ENCODE results near the gene UGT1A6. TPM values are rescaled to one million over a fixed set of nuclear protein-coding genes. Genes with fewer than 3 reads are reported as not detected.

Gene UGT1A6
- total RNA-seq, 1 donor: not detected

GRCh38 chr2:233772583-233772982 is 79.9 kb downstream of the UGT1A6 start:
- no peak overlapping the region for H3K27ac ChIP-seq (ENCODE audit: low read depth, low read length)
- no peaks in the 10 kb centered on the region for H3K36me3 ChIP-seq (ENCODE audit: insufficient read depth, low read length)
- H3K4me2 ChIP-seq (ENCODE audit: insufficient read depth, low read length): no peak overlapping the region
- no peaks in the 10 kb centered on the region for H3K27me3 ChIP-seq (ENCODE audit: insufficient read depth, low read length)
- no peaks in the 10 kb centered on the region for H4K20me1 ChIP-seq (ENCODE audit: insufficient read depth, low read length)
- no peaks in the 10 kb centered on the region for H3K79me2 ChIP-seq (ENCODE audit: insufficient read depth, low read length)
- peak; percentile 84 for DNase-seq (ENCODE audit: insufficient read length, low spot score, missing footprints)
- no peak overlapping the region for H2AFZ ChIP-seq (ENCODE audit: low read length)
- no peaks in the 10 kb centered on the region for H3K4me1 ChIP-seq (ENCODE audit: insufficient read depth, low read length)
- no peak for TF ChIP-seq CTCF (IDR thresholded peaks at IDR 0.05; ENCODE audit: extremely low read depth, low read depth, low read length)
- H3K9me3 ChIP-seq (ENCODE audit: low read depth, low read length): peaks cover 3% of the 10 kb centered on the region
- H3K4me3 ChIP-seq (ENCODE audit: insufficient read depth, low read length): no peak overlapping the region

- no peak for TF ChIP-seq CTCF (IDR thresholded peaks at IDR 0.05; ENCODE audit: extremely low read depth, low read depth, low read length)
- no peak overlapping the region for H3K4me3 ChIP-seq (ENCODE audit: insufficient read depth, low read length)
- H3K27ac ChIP-seq (ENCODE audit: low read depth, low read length): no peak overlapping the region
- H4K20me1 ChIP-seq (ENCODE audit: insufficient read depth, low read length): no peaks in the 10 kb centered on the region
- no peak overlapping the region for H2AFZ ChIP-seq (ENCODE audit: low read length)
- no peaks in the 10 kb centered on the region for H3K36me3 ChIP-seq (ENCODE audit: insufficient read depth, low read length)
- H3K4me1 ChIP-seq (ENCODE audit: insufficient read depth, low read length): no peaks in the 10 kb centered on the region
- DNase-seq (ENCODE audit: insufficient read length, low spot score, missing footprints): no peak
- H3K4me2 ChIP-seq (ENCODE audit: insufficient read depth, low read length): no peak overlapping the region
- no peaks in the 10 kb centered on the region for H3K27me3 ChIP-seq (ENCODE audit: insufficient read depth, low read length)
- no peaks in the 10 kb centered on the region for H3K79me2 ChIP-seq (ENCODE audit: insufficient read depth, low read length)
- H3K9me3 ChIP-seq (ENCODE audit: low read depth, low read length): peaks cover 3% of the 10 kb centered on the region
These were observed 81.2 kb downstream of the UGT1A6 start for GRCh38 chr2:233773854-233774253.

GRCh38 chr2:233775414-233775813 is 82.7 kb downstream of the UGT1A6 start:
- Histone ChIP-seq H2AFZ (ENCODE audit: low read length) (no peak overlapping the region), H3K4me1 (ENCODE audit: insufficient read depth, low read length) (no peaks in the 10 kb centered on the region), H3K9me3 (ENCODE audit: low read depth, low read length) (peaks cover 3% of the 10 kb centered on the region), H3K27me3 (ENCODE audit: insufficient read depth, low read length) (no peaks in the 10 kb centered on the region), H4K20me1 (ENCODE audit: insufficient read depth, low read length) (no peaks in the 10 kb centered on the region), H3K79me2 (ENCODE audit: insufficient read depth, low read length) (no peaks in the 10 kb centered on the region), H3K4me3 (ENCODE audit: insufficient read depth, low read length) (no peak overlapping the region), H3K27ac (ENCODE audit: low read depth, low read length) (no peak overlapping the region), H3K36me3 (ENCODE audit: insufficient read depth, low read length) (no peaks in the 10 kb centered on the region), H3K4me2 (ENCODE audit: insufficient read depth, low read length) (no peak overlapping the region)
- DNase-seq (ENCODE audit: insufficient read length, low spot score, missing footprints): no peak
- TF ChIP-seq CTCF (IDR thresholded peaks at IDR 0.05; ENCODE audit: extremely low read depth, low read depth, low read length): no peak

- no peak for TF ChIP-seq CTCF (IDR thresholded peaks at IDR 0.05; ENCODE audit: extremely low read depth, low read depth, low read length)
- no peak within 1 kb of the TSS for H3K27ac ChIP-seq (ENCODE audit: low read depth, low read length)
- no peak within 1 kb of the TSS for H3K4me3 ChIP-seq (ENCODE audit: insufficient read depth, low read length)
- no peaks in the 10 kb centered on the region for H3K4me1 ChIP-seq (ENCODE audit: insufficient read depth, low read length)
- no peaks in the 10 kb centered on the region for H4K20me1 ChIP-seq (ENCODE audit: insufficient read depth, low read length)
- no peak within 1 kb of the TSS for H2AFZ ChIP-seq (ENCODE audit: low read length)
- DNase-seq (ENCODE audit: insufficient read length, low spot score, missing footprints): no peak
- H3K36me3 ChIP-seq (ENCODE audit: insufficient read depth, low read length): no peaks in the 10 kb centered on the region
- no peak within 1 kb of the TSS for H3K4me2 ChIP-seq (ENCODE audit: insufficient read depth, low read length)
- no peaks in the 10 kb centered on the region for H3K27me3 ChIP-seq (ENCODE audit: insufficient read depth, low read length)
- peaks cover 3% of the 10 kb centered on the region for H3K9me3 ChIP-seq (ENCODE audit: low read depth, low read length)
- no peaks in the 10 kb centered on the region for H3K79me2 ChIP-seq (ENCODE audit: insufficient read depth, low read length)
These were observed 85.3 kb downstream of the UGT1A6 start, which contains the start of gene MROH2A for GRCh38 chr2:233778030-233778429. MROH2A (plus strand) TSS chr2:233778330; CDS start chr2:233779359, 1,029 bp downstream.

Measured in osteoblast (primary cell).